Neutrophil (primary cell): ENCODE data around the gene CCDC122.

Source experiments
- H3K27ac ChIP-seq: fragments of 200-600 bp; sonication (generic); 2 replicates; pipeline ENCODE4 v1.5.1; 2016; ENCODE audit warnings: mild to moderate bottlenecking, moderate library complexity
- H3K27me3 ChIP-seq: fragments of 200-600 bp; sonication (generic); 2 replicates; pipeline ENCODE4 v1.6.0; 2016; ENCODE audit warnings: mild to moderate bottlenecking
- H3K36me3 ChIP-seq: fragments of 200-600 bp; sonication (generic); 2 replicates; pipeline ENCODE4 v1.5.1; 2017
- H3K4me1 ChIP-seq, 2 experiments: fragments of 200-600 bp in 1 of 2; sonication (generic) in 1 of 2; 1 replicate in 1 of 2; 2 replicates in 1 of 2; pipeline versions ENCODE4 v1.5.1 to v1.6.1; 2013 to 2016; ENCODE audit warnings: low read depth in 1 of 2, low read length in 1 of 2, mild to moderate bottlenecking in 1 of 2, moderate library complexity in 1 of 2; ENCODE audit not compliant: control insufficient read depth in 1 of 2, insufficient read depth in 1 of 2
- H3K4me3 ChIP-seq, 2 experiments: fragments of 200-600 bp in 1 of 2; sonication (generic) in 1 of 2; 1 replicate in 1 of 2; 2 replicates in 1 of 2; pipeline ENCODE4 v1.5.1; 2013 to 2016; ENCODE audit warnings: low read depth in 1 of 2, low read length in 1 of 2, mild to moderate bottlenecking in 1 of 2, moderate library complexity in 1 of 2
- H3K9me3 ChIP-seq: fragments of 200-600 bp; sonication (generic); 2 replicates; pipeline ENCODE4 v1.5.1; 2016
- TF ChIP-seq, protein P1 (sequence below): fragments of 200-600 bp; sonication (generic); IDR thresholded peaks from 2 replicates; pipeline ENCODE4 v1.5.1; 2016; ENCODE audit warnings: antibody characterized with exemption

The CCDC122 gene

DNA sequence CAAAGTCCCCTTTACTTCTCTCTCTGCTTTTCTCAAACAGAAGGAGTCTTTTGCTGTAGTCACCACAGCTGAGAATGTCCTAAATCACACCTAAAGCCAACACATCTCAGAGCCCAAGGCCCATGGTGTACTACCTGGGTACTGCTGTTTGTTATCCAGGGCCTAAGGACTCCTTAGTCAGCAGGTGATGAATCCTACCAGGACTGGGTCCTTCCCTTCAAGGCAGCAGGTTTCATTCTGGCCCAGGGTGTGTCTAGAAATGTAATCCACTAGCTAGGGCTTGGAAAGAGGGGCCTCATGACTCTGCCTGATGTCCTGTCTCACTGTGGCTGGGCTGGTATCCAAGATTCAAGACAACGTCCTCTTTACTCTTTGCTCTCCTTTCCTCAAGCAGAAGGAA, 56.6 kb downstream of the CCDC122 start:
- H3K36me3 ChIP-seq: no peaks in the 10 kb centered on the region
- H3K4me1 ChIP-seq: no peaks in the 10 kb centered on the region
- TF ChIP-seq, protein P1, sequence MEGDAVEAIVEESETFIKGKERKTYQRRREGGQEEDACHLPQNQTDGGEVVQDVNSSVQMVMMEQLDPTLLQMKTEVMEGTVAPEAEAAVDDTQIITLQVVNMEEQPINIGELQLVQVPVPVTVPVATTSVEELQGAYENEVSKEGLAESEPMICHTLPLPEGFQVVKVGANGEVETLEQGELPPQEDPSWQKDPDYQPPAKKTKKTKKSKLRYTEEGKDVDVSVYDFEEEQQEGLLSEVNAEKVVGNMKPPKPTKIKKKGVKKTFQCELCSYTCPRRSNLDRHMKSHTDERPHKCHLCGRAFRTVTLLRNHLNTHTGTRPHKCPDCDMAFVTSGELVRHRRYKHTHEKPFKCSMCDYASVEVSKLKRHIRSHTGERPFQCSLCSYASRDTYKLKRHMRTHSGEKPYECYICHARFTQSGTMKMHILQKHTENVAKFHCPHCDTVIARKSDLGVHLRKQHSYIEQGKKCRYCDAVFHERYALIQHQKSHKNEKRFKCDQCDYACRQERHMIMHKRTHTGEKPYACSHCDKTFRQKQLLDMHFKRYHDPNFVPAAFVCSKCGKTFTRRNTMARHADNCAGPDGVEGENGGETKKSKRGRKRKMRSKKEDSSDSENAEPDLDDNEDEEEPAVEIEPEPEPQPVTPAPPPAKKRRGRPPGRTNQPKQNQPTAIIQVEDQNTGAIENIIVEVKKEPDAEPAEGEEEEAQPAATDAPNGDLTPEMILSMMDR: no peak
- H3K27ac ChIP-seq: no peak overlapping the region
- no peaks in the 10 kb centered on the region for H3K9me3 ChIP-seq
- H3K27me3 ChIP-seq: no peaks in the 10 kb centered on the region
- no peak overlapping the region for H3K4me3 ChIP-seq

DNA sequence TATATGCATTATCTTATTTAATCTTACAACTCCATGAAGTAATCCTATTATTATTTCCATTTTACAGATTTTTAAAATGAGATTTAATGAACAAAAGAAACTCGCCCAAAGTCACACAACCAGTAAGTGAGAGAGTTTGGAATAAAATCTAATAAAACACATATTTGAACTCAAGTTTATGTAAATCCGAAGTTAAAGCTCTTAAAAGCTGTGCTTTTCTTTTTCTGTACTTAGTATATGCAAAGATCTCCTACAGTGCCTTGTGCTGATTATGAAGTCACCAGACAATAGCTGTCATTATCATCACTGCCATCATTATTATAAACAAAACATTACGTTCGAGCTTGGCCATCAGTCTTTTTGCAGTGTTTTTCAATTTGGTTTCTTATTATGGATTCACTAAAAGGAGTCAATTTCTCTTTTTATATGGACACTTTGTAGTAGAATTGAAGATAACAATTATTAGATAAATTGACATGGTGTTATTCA, 63.1 kb downstream of the CCDC122 start:
- TF ChIP-seq, protein P1: no peak
- Histone ChIP-seq H3K27ac (no peak overlapping the region), H3K27me3 (no peaks in the 10 kb centered on the region), H3K9me3 (no peaks in the 10 kb centered on the region), H3K4me1 (no peaks in the 10 kb centered on the region), H3K4me3 (no peak overlapping the region), H3K36me3 (no peaks in the 10 kb centered on the region)

- Histone ChIP-seq H3K4me3 (no peak overlapping the region), H3K27ac (no peak overlapping the region), H3K36me3 (no peaks in the 10 kb centered on the region), H3K27me3 (no peaks in the 10 kb centered on the region), H3K4me1 (no peaks in the 10 kb centered on the region), H3K9me3 (no peaks in the 10 kb centered on the region)
- TF ChIP-seq, protein P1: no peak
These were observed 64.3 kb downstream of the CCDC122 start for GRCh38 chr13:43815204-43815603.

GRCh38 chr13:43808676-43809075, 70.9 kb downstream of the CCDC122 start:
- TF ChIP-seq, protein P1: no peak
- Histone ChIP-seq H3K9me3 (no peaks in the 10 kb centered on the region), H3K4me3 (no peak overlapping the region), H3K27ac (no peak overlapping the region), H3K4me1 (no peaks in the 10 kb centered on the region), H3K36me3 (no peaks in the 10 kb centered on the region), H3K27me3 (no peaks in the 10 kb centered on the region)

GRCh38 chr13:43805681-43806128, 73.8 kb downstream of the CCDC122 start:
- Histone ChIP-seq H3K27me3 (no peaks in the 10 kb centered on the region), H3K9me3 (no peaks in the 10 kb centered on the region), H3K4me1 (no peaks in the 10 kb centered on the region), H3K36me3 (no peaks in the 10 kb centered on the region), H3K27ac (no peak overlapping the region), H3K4me3 (no peak overlapping the region)
- TF ChIP-seq, protein P1: no peak

DNA sequence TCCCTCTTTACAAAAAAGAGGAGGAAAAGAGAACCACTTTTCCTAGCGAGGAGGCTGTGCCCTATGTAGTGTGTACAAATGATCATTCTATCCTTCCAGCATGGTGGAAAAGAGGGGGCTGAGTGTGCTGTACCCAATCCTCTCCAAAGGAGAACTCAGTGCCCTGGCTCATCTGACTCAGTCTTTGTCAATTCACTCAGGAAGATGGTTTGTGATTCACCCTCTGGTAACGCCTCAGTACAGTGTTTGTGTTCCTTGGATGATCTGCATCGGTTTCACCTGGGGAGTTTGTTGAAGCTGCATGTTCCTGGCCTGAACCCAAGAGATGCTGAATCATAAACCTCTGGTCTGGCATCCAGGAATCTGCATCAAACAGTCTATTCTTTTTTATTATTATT, 74.5 kb downstream of the CCDC122 start:
- Histone ChIP-seq H3K4me1 (no peaks in the 10 kb centered on the region), H3K9me3 (no peaks in the 10 kb centered on the region), H3K27ac (no peak overlapping the region), H3K4me3 (no peak overlapping the region), H3K27me3 (no peaks in the 10 kb centered on the region), H3K36me3 (no peaks in the 10 kb centered on the region)
- TF ChIP-seq, protein P1: no peak
